B cell (primary cell): Measurements from ENCODE around the gene NBPF1. TPM values are rescaled to one million over a fixed set of nuclear protein-coding genes. Genes with fewer than 3 reads are reported as not detected.
A peak's percentile ranks its signal among the peaks of the same experiment; 100 is the strongest.
"Not testable (repeated sequence)": the region's sequence is repeated elsewhere in the genome, so short reads cannot be mapped to it uniquely, and the experiment has no call there.

Source experiments
- ATAC-seq: fragments of 200-7000 bp; cut with Tn5 transposase; one replicate; pipeline ENCODE4 v1.10.0; 2021; ENCODE audit warnings: low read depth, mild to moderate bottlenecking, moderate number of reproducible peaks, moderate library complexity
- CTCF ChIA-PET: fragments of 350-600 bp; sonication (Branson Sonifier 250); formaldehyde crosslinking; loops from one replicate; lab custom pipeline; 2021; ENCODE audit warnings: antibody characterized with exemption, inconsistent platforms; lab: Charles Lee
- POLR2A ChIA-PET: fragments of 350-600 bp; sonication (Branson Sonifier 250); formaldehyde crosslinking; loops from one replicate; lab custom pipeline; 2021; ENCODE audit warnings: antibody characterized with exemption; lab: Charles Lee
- DNase-seq: peaks from one replicate; pipeline ENCODE4 v3.0.0; 2013
- H2AFZ ChIP-seq: 2 replicates; pipeline ENCODE4 v1.6.1; 2012; ENCODE audit warnings: mild to moderate bottlenecking, low read depth, low read length; ENCODE audit not compliant: insufficient read depth, poor library complexity, severe bottlenecking
- H3K27ac ChIP-seq, 2 donors: 1 replicate in 1 of 2; 2 replicates in 1 of 2; pipeline ENCODE4 v1.5.1; 2012 to 2013; ENCODE audit warnings: low read length in 2 of 2, mild to moderate bottlenecking in 2 of 2, moderate library complexity in 1 of 2
- H3K27me3 ChIP-seq, 4 experiments: fragments of 200-600 bp in 1 of 4; sonication (generic) in 1 of 4; replicated peaks in 1 of 4; 1 replicate in 2 of 4; 2 replicates in 2 of 4; pipeline versions ENCODE4 v1.6.1 to v1.7.0; 2013 to 2016; ENCODE audit warnings: low read length in 3 of 4, mild to moderate bottlenecking in 2 of 4, mixed read lengths in 1 of 4, moderate library complexity in 1 of 4; ENCODE audit not compliant: insufficient read depth in 4 of 4, control insufficient read depth in 3 of 4; ENCODE audit errors: control extremely low read depth in 1 of 4
- H3K36me3 ChIP-seq, 2 experiments: replicated peaks in 1 of 2; 1 replicate in 1 of 2; 2 replicates in 1 of 2; pipeline versions ENCODE4 v1.6.1 to v1.7.1; 2013; ENCODE audit warnings: low read length in 1 of 2; ENCODE audit not compliant: insufficient read depth in 2 of 2, control insufficient read depth in 1 of 2; ENCODE audit errors: control extremely low read depth in 1 of 2, extremely low read depth in 1 of 2
- H3K4me1 ChIP-seq, 2 donors: fragments of 200-600 bp in 1 of 2; sonication (generic) in 1 of 2; 1 replicate in 1 of 2; 2 replicates in 1 of 2; pipeline versions ENCODE4 v1.5.1 to v1.6.1; 2013 to 2017; ENCODE audit warnings: low read length in 2 of 2; ENCODE audit not compliant: control insufficient read depth in 2 of 2, insufficient read depth in 2 of 2
- H3K4me2 ChIP-seq: replicated peaks from 2 replicates; pipeline ENCODE3; 2012; ENCODE audit warnings: mild to moderate bottlenecking, low read depth, low read length; ENCODE audit not compliant: poor library complexity, severe bottlenecking
- H3K4me3 ChIP-seq, 5 experiments: fragments of 200-600 bp in 1 of 5; sonication (generic) in 1 of 5; 1 replicate in 3 of 5; 2 replicates in 2 of 5; pipeline versions ENCODE4 v1.5.1 to v1.7.0; 2011 to 2016; ENCODE audit warnings: low read length in 4 of 5, mild to moderate bottlenecking in 4 of 5, low read depth in 2 of 5, control low read depth in 1 of 5, moderate library complexity in 1 of 5; ENCODE audit not compliant: insufficient read depth in 1 of 5; ENCODE audit errors: control extremely low read depth in 1 of 5, extremely low read depth in 1 of 5
- H3K79me2 ChIP-seq: fragments of 200-600 bp; sonication (generic); one replicate; pipeline ENCODE4 v1.6.0; 2016; ENCODE audit warnings: low read length; ENCODE audit not compliant: control insufficient read depth, insufficient read depth
- H3K9ac ChIP-seq: fragments of 200-600 bp; sonication (generic); 2 replicates; pipeline ENCODE4 v1.6.1; 2017; ENCODE audit warnings: mild to moderate bottlenecking, low read length, moderate library complexity
- H3K9me3 ChIP-seq, 3 donors: one replicate each; pipeline versions ENCODE4 v1.6.1 to v1.7.1; 2013; ENCODE audit warnings: low read length in 2 of 3; ENCODE audit not compliant: control insufficient read depth in 2 of 3, insufficient read depth in 1 of 3; ENCODE audit errors: control extremely low read depth in 1 of 3
- H4K20me1 ChIP-seq: 2 replicates; pipeline ENCODE4 v1.6.0; 2012; ENCODE audit warnings: mild to moderate bottlenecking, low read length; ENCODE audit not compliant: insufficient read depth, control insufficient read depth, poor library complexity, severe bottlenecking
- H3K27ac Mint-ChIP-seq: one replicate; pipeline ENCODE4 v1.8.0; 2021; ENCODE audit warnings: mixed read lengths
- H3K27me3 Mint-ChIP-seq: one replicate; pipeline ENCODE4 v1.8.0; 2021; ENCODE audit warnings: mixed read lengths
- H3K4me1 Mint-ChIP-seq: one replicate; pipeline ENCODE4 v1.8.0; 2021; ENCODE audit warnings: mixed read lengths
- H3K4me3 Mint-ChIP-seq: one replicate; pipeline ENCODE4 v1.8.0; 2021; ENCODE audit warnings: mixed read lengths
- H3K9me3 Mint-ChIP-seq: one replicate; pipeline ENCODE4 v1.8.0; 2022; ENCODE audit warnings: mixed read lengths; ENCODE audit not compliant: insufficient read depth
- WGBS: methylation state at CpG from one replicate; pipeline ENCODE4 v1.1.5; 2013; ENCODE audit warnings: missing lambda C conversion rate; ENCODE audit not compliant: insufficient coverage; 5-methylcytosine and 5-hydroxymethylcytosine counted together
- intact Hi-C: fragments of 100-400 bp; cut with micrococcal nuclease; formaldehyde crosslinking; loops from one replicate; pipeline ENCODE4 v1.10.0; 2022
- polyA plus RNA-seq: library from polyadenylated mRNA; depleted of rRNA; stranded (reverse); fragments of >200 nt; gene quantifications from 2 replicates; pipeline ENCODE4 v1.2.3, GENCODE V29; 2012
- total RNA-seq, 2 donors: library from RNA; stranded (reverse); fragments of 120-200 nt in 1 of 2; gene quantifications; 1 replicate in 1 of 2; 2 replicates in 1 of 2; pipeline versions ENCODE4 v1.2.3 to v1.2.4, GENCODE V29; 2013 to 2022

NBPF1 gene
- total and polyA plus RNA-seq, 2 donors (not counting 1 experiment from before 2014, with no cell fraction given): 19.1 to 66.3 TPM

- Histone ChIP-seq H3K9ac (peak within 1 kb of the TSS; percentile 67), H3K4me2 (peak within 1 kb of the TSS; percentile 59), H3K4me3 (peak within 1 kb of the TSS; percentile 30 to 66 (median 49)), H2AFZ (peak within 1 kb of the TSS; percentile 68), H3K27ac (peak within 1 kb of the TSS; percentile 89 to 92), H3K27me3 (peaks cover 0 to 13% (median 6%) of the 10 kb centered on the region in 4 experiments), H3K4me1 (peaks cover 0 to 12% of the 10 kb centered on the region in 2 donors)
- H3K79me2 ChIP-seq, CTCF ChIA-PET, H3K9me3 ChIP-seq, H4K20me1 ChIP-seq, H3K9me3 Mint-ChIP-seq, H3K4me3 Mint-ChIP-seq, H3K27ac Mint-ChIP-seq, H3K4me1 Mint-ChIP-seq, intact Hi-C loops, H3K36me3 ChIP-seq: not testable (repeated sequence)
- POLR2A ChIA-PET: interaction anchor here (0.7 to 1.4 kb wide), 11 partner anchors 15 to 446 kb away, joined by 3 to 9 read pairs (median 5); partner anchors contain the start of genes NECAP2 and RNU1-2
- ATAC-seq (peak; percentile 48), DNase-seq (peak; percentile 91)
- H3K27me3 Mint-ChIP-seq: peaks cover 13% of the 10 kb centered on the region
- under 1% methylated on average over 15 of the region's 40 CpGs for WGBS
Observed at GRCh38 chr1:16514107-16515055, 99.0 kb downstream of the NBPF1 start, which contains the start of gene RNU1-1. TSS of gene RNU1-1 (minus strand) at chr1:16514285.

GRCh38 chr1:16513412-16514106 lies 99.8 kb downstream of the NBPF1 start:
- peak; percentile 98 for ATAC-seq

GRCh38 chr1:16512624-16513411 lies 100.5 kb downstream of the NBPF1 start:
- H3K27me3 Mint-ChIP-seq, H3K4me3 Mint-ChIP-seq, ATAC-seq, H2AFZ ChIP-seq, H3K27ac ChIP-seq, H3K79me2 ChIP-seq, H3K36me3 ChIP-seq, H3K4me2 ChIP-seq, H3K27me3 ChIP-seq, H3K9me3 ChIP-seq, H3K9ac ChIP-seq, H3K27ac Mint-ChIP-seq, H3K9me3 Mint-ChIP-seq, H3K4me1 Mint-ChIP-seq, DNase-seq, CTCF ChIA-PET, H3K4me3 ChIP-seq, H4K20me1 ChIP-seq: not testable (repeated sequence)
- intact Hi-C loops: loop anchor here (1.0 kb wide), 1 partner anchor 14 kb away; no protein-coding TSS in a partner anchor
- WGBS: 96% methylated on average over 4 of the region's 15 CpGs
- peaks cover 0 to 12% of the 10 kb centered on the region in 2 donors for H3K4me1 ChIP-seq
- POLR2A ChIA-PET: interaction anchor here (0.7 to 1.3 kb wide), 2 partner anchors 72 to 150 kb away, joined by 4 to 9 read pairs; partner anchors contain the start of gene NECAP2

More at GRCh38 chr1:16513412-16514106, 99.8 kb downstream of the NBPF1 start:
- H3K4me1 ChIP-seq: peaks cover 0 to 12% of the 10 kb centered on the region in 2 donors
- H3K4me2 ChIP-seq: peak overlapping the region; percentile 41
- H3K9me3 Mint-ChIP-seq, H2AFZ ChIP-seq, H3K4me1 Mint-ChIP-seq, H3K4me3 Mint-ChIP-seq, H3K79me2 ChIP-seq, H3K36me3 ChIP-seq, H3K9me3 ChIP-seq, CTCF ChIA-PET, H3K9ac ChIP-seq, H3K27ac Mint-ChIP-seq, H3K27me3 Mint-ChIP-seq, H4K20me1 ChIP-seq, H3K27me3 ChIP-seq: not testable (repeated sequence)
- peak; percentile 93 for DNase-seq
- intact Hi-C loops: loop anchor here (1.0 kb wide), 1 partner anchor 14 kb away; no protein-coding TSS in a partner anchor
- POLR2A ChIA-PET: interaction anchor here (0.6 to 1.4 kb wide), 11 partner anchors 14 to 447 kb away, joined by 3 to 9 read pairs (median 5); partner anchors contain the start of genes NECAP2 and RNU1-2
- 11% methylated on average over 8 of the region's 26 CpGs for WGBS
- H3K4me3 ChIP-seq: peak overlapping the region in 1 of 5 experiments; percentile 26
- peak overlapping the region; percentile 48 to 92 for H3K27ac ChIP-seq
